ENCODE measurements around the gene E2F4.

The E2F4 gene

DNA sequence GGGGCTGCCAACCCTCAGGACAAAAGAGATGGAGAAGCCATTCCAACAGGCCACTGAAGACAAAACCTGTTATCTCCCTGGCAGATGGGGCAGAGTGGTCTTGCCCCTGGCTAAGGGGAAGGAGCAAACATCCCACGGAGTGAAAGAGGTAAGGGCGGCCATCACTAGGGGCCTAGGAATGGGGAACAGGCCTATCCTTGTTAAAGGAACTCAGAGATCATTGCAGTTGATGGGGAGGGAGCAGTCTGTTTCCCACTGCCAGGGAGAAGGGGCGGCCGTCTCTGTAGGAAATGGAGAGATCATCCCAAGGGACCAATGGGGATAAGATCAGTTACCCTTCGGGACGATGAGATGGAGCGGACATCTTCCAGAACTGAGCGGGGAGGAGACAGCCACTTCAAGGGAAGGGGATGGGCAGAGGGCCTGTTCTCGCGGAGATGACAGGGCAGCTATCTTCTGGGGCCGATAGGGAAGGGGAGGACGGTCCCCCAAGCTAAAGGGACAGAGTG, 34.4 kb downstream of the E2F4 start:
- DNase-seq (ENCODE audit: low read depth) = no peak

DNA sequence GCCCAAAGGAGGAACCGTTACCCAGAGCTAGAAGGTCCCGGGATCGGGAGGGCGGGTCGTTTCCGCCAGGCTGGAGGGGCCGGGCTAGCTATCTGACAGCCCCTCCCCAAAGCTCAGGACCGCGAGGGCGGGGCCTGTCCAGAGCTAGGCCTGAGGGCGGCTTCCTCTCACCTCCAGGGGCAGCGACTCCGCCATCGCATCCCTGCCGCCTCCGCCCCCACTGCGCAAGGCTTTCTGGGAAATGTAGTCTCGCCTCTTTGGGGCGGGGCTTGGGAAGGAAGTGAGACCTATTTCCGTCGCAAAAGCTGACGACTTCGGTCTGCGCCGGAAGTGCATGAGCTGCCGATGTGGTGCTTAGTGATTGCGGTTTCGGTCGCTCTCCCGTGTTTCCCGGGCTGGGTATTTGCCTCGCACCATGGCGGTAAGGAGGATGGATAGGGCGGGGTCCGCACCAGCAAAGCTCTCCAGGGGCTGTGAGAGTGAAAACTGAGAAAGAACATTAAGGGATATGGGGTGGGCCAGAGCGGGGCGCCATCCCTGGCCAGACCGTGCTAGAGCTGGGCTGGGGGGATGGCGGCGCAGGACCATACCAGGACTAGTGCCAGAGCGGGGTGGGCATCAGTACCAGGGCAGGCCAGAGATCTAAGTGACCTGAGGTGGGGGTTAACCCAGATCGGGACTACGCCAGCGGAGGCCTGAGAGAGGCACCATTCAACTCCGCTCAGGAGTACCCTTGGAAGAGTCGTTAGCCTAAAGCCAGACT, 35.0 kb downstream of the E2F4 start, which contains the start of gene TMEM208:
Gene TMEM208 (plus strand): TSS at position 327 of the 763 bp plus-strand sequence. CDS start 89 bp downstream, at position 416.
- DNase-seq (ENCODE audit: low read depth) = peak; percentile 95
- TF ChIP-seq, protein P1, sequence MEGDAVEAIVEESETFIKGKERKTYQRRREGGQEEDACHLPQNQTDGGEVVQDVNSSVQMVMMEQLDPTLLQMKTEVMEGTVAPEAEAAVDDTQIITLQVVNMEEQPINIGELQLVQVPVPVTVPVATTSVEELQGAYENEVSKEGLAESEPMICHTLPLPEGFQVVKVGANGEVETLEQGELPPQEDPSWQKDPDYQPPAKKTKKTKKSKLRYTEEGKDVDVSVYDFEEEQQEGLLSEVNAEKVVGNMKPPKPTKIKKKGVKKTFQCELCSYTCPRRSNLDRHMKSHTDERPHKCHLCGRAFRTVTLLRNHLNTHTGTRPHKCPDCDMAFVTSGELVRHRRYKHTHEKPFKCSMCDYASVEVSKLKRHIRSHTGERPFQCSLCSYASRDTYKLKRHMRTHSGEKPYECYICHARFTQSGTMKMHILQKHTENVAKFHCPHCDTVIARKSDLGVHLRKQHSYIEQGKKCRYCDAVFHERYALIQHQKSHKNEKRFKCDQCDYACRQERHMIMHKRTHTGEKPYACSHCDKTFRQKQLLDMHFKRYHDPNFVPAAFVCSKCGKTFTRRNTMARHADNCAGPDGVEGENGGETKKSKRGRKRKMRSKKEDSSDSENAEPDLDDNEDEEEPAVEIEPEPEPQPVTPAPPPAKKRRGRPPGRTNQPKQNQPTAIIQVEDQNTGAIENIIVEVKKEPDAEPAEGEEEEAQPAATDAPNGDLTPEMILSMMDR (IDR thresholded peaks at IDR 0.05; ENCODE audit: control insufficient read depth, extremely low read depth, insufficient read depth) = peak; percentile 17; the same call in 1 of the 2 replicates
- H3K4me3 ChIP-seq (ENCODE audit: low read depth, low read length) = peak within 1 kb of the TSS; percentile 100

More for the DNA sequence above, 34.4 kb downstream of the E2F4 start:
- TF ChIP-seq, protein P1 (IDR thresholded peaks at IDR 0.05; ENCODE audit: control insufficient read depth, extremely low read depth, insufficient read depth) = no peak
- H3K4me3 ChIP-seq (ENCODE audit: low read depth, low read length) = peak overlapping the region; percentile 100

DNA sequence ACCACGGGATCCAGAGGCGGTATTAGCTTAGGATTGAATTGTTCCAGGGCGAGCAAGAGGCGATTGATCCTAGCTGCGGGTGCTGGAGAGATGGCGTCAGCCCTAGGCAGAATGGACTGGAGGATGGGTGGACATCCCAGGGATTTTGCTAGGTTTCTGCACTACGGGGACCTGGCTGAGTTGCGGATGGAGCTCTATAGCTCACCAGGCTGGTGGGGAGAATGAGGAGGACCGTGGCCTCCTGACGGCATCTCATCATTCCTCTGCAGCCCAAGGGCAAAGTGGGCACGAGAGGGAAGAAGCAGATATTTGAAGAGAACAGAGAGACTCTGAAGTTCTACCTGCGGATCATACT, 35.6 kb downstream of the E2F4 start:
- peak overlapping the region; percentile 100 for H3K4me3 ChIP-seq (ENCODE audit: low read depth, low read length)
- TF ChIP-seq, protein P1 (IDR thresholded peaks at IDR 0.05; ENCODE audit: control insufficient read depth, extremely low read depth, insufficient read depth) = no peak
- no peak for DNase-seq (ENCODE audit: low read depth)

DNA sequence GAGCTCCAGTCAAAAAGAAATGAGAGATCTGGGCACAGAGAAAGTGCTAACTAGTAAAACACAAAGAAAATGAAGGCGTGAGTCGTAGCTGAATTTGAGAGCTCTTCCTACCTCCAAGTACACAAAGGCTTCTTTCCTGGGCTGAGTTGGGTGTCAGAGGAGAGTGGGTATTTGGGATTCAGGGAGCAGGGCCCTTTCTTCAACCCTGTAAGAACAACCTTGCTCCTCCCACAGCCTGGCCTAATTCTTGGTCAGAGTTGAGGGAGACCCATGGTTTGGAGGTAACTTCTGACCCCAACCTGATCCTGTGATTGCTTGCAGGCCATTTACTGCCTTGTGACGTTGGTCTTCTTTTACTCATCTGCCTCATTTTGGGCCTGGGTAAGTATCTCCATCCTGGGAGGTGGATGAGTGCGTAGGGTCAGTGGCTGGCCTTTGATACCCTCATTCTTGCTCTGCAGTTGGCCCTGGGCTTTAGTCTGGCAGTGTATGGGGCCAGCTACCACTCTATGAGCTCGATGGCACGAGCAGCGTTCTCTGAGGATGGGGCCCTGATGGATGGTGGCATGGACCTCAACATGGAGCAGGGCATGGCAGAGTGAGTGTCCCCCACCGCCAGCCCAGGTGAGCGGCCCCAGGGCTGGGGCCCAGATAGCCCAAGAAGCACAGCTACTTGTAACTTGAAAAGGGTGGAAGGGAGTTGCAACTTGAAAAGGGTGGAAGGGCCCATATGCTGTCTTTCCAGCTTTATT, 36.3 kb downstream of the E2F4 start:
- TF ChIP-seq, protein P1 (IDR thresholded peaks at IDR 0.05; ENCODE audit: control insufficient read depth, extremely low read depth, insufficient read depth) = no peak
- peak overlapping the region; percentile 100 for H3K4me3 ChIP-seq (ENCODE audit: low read depth, low read length)
- no peak for DNase-seq (ENCODE audit: low read depth)

- DNase-seq (ENCODE audit: low read depth) = no peak
- TF ChIP-seq, protein P1 (IDR thresholded peaks at IDR 0.05; ENCODE audit: control insufficient read depth, extremely low read depth, insufficient read depth) = no peak
- H3K4me3 ChIP-seq (ENCODE audit: low read depth, low read length) = no peak overlapping the region
Observed at GRCh38 chr16:67228905-67229304, 37.0 kb downstream of the E2F4 start.

DNA sequence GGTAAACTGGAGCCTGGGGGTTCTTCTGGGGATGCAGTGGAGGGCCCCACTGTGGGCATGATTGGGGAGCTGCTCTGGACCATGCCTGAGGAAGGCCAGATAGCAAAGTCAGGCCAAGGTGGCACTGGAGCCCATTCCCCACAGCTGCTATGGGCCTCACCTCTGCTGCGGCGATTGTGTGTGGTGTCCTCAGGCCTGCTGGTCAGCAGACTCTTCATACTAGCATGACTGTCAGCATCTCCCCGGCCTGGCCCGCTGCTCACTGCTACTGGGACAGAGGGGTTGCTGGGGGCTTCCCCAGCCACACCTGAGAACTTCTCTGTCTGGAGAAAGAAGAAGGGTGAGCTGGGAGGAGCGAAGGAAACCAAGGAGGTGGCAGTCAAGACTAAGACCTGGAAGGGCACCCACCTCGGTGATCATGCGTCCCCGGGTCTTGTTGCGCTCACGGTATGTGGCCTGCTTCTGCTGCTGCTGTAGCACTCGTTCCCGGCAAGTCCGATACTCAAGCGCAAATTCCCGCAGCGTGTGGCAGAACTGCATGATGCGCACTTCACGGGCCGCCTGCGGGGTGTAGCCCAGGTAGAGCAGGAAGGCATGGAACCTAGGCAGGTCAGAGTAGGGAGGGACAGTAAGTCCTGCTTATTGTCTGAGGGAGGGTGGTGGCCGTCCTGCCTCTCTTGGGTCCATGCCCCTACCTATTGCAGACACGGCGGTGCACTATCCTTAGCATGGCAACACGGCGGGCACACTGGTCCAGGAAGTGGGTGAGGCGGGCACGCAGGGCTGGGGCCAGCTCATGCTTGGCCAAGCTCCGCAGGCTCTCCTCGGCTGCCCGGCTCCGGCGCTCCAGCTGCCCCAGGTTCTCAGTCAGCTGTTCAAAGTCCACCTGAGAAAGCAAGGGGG, 38.2 kb downstream of the E2F4 start:
- TF ChIP-seq, protein P1 (IDR thresholded peaks at IDR 0.05; ENCODE audit: control insufficient read depth, extremely low read depth, insufficient read depth) = no peak
- H3K4me3 ChIP-seq (ENCODE audit: low read depth, low read length) = no peak overlapping the region
- DNase-seq (ENCODE audit: low read depth) = no peak

Data from LNCaP clone FGC (cell line).